GM06990 (cell line): ENCODE data around the gene PLA2G12A.
A peak's percentile ranks its signal among the peaks of the same experiment; 100 is the strongest.
"Not testable (repeated sequence)": the region's sequence is repeated elsewhere in the genome, so short reads cannot be mapped to it uniquely, and the experiment has no call there.

Experiments used
- DNase-seq: peaks from one replicate; pipeline ENCODE4 v3.0.0-alpha.2; 2011; ENCODE audit not compliant: insufficient read length; ENCODE audit errors: extremely low read depth
- H3K27me3 ChIP-seq: replicated peaks from 2 replicates; pipeline ENCODE4 v1.6.0; 2011; ENCODE audit warnings: low read length; ENCODE audit not compliant: control insufficient read depth, insufficient read depth
- H3K36me3 ChIP-seq: 2 replicates; pipeline ENCODE4 v1.5.1; 2011; ENCODE audit warnings: low read length; ENCODE audit not compliant: control insufficient read depth, insufficient read depth
- H3K4me3 ChIP-seq: replicated peaks from 2 replicates; pipeline ENCODE4 v1.5.1; 2011; ENCODE audit warnings: low read depth, mild to moderate bottlenecking, control low read depth, low read length
- TF ChIP-seq, protein P1 (sequence below): IDR thresholded peaks from 2 replicates; pipeline ENCODE4 v1.5.1; 2011; ENCODE audit warnings: low read length, control low read depth, mild to moderate bottlenecking, inconsistent platforms; ENCODE audit not compliant: insufficient read depth, poor library complexity, severe bottlenecking

Gene PLA2G12A

DNA sequence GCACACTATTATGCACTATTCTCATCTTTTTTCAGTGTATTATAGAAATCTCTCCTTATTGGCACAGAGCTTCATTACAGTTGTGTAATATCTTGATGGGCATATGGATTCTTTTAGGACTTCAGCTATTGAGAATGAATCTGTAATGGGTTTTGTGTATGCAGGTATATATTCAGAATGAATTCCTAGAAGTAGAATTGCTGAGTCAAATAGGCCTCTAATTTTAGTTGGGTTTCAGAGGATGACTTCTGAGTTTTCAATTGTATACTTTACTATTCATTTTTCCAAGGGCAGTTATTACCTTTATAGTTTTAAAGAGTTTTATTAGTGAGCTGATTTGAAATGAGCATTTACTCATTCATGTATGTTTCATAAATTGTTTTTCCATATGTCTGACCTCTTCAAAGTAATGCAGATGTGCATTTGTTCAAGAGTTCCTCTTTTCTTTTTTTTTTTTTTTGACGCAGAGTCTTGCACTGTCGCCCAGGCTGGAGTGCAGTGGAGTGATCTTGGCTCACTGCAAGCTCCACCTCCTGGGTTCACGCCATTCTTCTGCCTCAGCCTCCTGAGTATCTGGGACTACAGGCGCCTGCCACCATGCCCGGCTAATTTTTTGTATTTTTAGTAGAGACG, 46.1 kb downstream of the PLA2G12A start:
- H3K36me3 ChIP-seq = no peaks in the 10 kb centered on the region; the same call in 1 of the 2 replicates
- TF ChIP-seq, protein P1, sequence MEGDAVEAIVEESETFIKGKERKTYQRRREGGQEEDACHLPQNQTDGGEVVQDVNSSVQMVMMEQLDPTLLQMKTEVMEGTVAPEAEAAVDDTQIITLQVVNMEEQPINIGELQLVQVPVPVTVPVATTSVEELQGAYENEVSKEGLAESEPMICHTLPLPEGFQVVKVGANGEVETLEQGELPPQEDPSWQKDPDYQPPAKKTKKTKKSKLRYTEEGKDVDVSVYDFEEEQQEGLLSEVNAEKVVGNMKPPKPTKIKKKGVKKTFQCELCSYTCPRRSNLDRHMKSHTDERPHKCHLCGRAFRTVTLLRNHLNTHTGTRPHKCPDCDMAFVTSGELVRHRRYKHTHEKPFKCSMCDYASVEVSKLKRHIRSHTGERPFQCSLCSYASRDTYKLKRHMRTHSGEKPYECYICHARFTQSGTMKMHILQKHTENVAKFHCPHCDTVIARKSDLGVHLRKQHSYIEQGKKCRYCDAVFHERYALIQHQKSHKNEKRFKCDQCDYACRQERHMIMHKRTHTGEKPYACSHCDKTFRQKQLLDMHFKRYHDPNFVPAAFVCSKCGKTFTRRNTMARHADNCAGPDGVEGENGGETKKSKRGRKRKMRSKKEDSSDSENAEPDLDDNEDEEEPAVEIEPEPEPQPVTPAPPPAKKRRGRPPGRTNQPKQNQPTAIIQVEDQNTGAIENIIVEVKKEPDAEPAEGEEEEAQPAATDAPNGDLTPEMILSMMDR = no peak
- no peak overlapping the region for H3K4me3 ChIP-seq
- H3K27me3 ChIP-seq = no peaks in the 10 kb centered on the region
- DNase-seq = no peak

DNA sequence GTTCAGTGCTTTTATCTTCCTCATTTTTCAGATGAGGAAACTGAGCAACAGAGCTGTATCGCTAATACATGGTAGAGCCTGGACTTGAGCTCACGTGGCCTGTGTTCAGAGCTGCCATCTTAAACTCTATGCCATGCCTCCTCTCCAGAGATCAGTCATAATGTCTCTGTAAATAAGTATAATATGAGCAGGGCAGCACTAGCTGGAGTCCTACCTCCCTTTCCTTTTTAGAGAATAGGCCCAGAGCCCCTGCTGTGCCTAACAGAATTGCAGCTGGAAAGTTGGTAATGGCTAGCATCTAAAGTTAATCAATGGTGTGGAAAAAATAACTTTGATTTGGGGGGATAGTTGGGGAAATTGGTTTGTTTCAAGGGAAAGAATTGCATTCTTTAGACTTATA, 47.0 kb downstream of the PLA2G12A start:
- no peak for DNase-seq
- H3K4me3 ChIP-seq = no peak overlapping the region
- H3K27me3 ChIP-seq = no peaks in the 10 kb centered on the region
- no peaks in the 10 kb centered on the region; the same call in 1 of the 2 replicates for H3K36me3 ChIP-seq
- TF ChIP-seq, protein P1 = no peak

DNA sequence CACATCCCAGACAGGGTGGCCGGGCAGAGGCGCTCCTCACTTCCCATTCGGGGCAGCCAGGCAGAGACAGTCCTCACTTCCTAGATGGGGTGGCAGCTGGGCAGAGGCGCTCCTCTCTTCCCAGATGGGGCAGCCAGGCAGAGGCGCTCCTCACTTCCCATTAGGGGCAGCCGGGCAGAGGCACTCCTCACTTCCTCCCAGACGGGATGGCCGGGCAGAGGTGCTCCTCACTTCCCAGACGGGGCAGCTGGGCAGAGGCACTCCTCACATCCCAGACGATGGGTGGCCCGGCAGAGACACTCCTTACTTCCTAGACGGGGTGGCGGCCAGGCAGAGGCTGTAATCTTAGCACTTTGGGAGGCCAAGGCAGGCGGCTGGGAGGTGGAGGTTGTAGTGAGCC, 50.9 kb downstream of the PLA2G12A start:
- H3K36me3 ChIP-seq = not testable (repeated sequence)

DNA sequence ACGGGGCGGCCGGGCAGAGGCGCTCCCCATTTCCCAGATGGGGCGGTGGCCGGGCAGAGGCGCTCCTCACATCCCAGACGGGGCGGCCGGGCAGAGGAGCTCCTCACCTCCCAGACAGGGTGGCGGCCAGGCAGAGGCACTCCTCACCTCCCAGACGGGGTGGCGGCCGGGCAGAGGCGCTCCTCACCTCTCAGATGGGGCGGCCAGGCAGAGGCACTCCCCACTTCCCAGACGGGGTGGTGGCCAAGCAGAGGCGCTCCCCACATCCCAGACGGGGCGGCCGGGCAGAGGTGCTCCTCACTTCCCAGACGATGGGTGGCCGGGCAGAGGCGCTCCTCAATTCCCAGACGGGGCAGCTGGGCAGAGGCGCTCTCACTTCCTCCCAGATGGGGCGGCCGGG, 51.4 kb downstream of the PLA2G12A start:
- not testable (repeated sequence) for H3K4me3 ChIP-seq, H3K36me3 ChIP-seq, H3K27me3 ChIP-seq, DNase-seq

More for the DNA sequence above, 50.9 kb downstream of the PLA2G12A start:
- not testable (repeated sequence) for H3K27me3 ChIP-seq, H3K4me3 ChIP-seq, DNase-seq

DNA sequence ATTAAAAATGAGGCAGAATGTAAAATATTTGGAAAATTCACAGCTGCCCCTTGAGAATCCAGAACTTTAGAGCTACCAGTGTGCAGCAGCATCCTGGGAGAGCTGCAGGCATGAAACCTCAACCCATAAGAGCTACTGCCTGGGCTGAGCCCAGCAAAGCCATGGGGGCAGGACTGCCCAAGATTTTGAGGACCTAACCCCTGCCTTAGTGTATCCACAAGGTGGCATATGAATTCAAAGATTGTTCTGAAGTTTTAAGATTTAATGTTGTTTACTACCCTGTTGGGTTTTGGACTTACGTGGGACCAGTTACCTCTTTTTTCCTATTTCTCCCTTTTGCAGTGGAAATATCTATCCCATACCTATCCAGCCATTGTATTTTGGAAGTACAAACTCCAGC, 53.0 kb downstream of the PLA2G12A start:
- Histone ChIP-seq H3K4me3 (no peak overlapping the region), H3K36me3 (no peaks in the 10 kb centered on the region; the same call in 1 of the 2 replicates), H3K27me3 (no peaks in the 10 kb centered on the region)
- TF ChIP-seq, protein P1 = peak; percentile 20
- no peak for DNase-seq

DNA sequence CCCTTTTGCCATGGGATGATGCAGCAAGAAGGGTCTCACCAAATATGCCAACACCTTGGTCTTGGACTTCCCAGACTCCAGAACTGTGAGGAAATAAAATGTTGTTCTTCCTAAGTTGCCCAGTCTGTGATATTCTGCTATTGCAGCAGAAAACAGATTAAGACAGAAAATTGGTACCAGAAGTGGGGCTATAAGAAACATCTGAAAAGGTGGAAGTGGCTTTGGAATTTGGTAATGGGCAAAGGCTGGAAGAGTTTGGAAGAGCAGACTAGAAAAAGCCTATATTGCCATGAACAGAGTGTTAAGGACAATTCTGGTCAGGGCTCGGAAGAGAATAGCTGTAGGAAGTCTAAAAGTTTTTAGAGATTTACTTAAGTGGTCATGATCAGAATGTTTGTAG, 54.0 kb downstream of the PLA2G12A start:
- H3K36me3 ChIP-seq = no peaks in the 10 kb centered on the region
- no peaks in the 10 kb centered on the region for H3K27me3 ChIP-seq
- H3K4me3 ChIP-seq = no peak overlapping the region
- DNase-seq = no peak
- TF ChIP-seq, protein P1 = no peak

DNA sequence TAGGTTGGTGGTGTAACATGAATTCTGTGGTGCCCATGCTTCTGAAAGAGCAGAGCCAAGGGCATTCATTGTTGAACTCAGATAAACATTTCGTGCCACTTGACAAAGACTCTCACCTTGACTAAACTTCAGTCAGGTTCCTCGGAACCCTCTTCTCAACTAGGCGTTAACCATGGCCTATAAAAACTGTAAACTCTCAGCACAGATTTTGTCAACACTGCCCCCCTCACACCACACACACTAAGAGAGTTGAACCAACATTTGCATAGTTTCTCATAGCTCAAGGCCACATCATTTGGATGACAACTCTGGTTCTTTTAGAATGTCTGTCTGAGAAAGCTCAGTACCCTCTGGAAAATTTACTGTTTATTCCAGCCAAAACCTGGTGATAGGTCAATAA, 54.7 kb downstream of the PLA2G12A start:
- H3K4me3 ChIP-seq = no peak overlapping the region
- H3K36me3 ChIP-seq = no peaks in the 10 kb centered on the region
- TF ChIP-seq, protein P1 = no peak
- DNase-seq = no peak
- H3K27me3 ChIP-seq = no peaks in the 10 kb centered on the region
